WTC11 (cell line): Measurements from ENCODE around the gene COPS6. TPM values are rescaled to one million over a fixed set of nuclear protein-coding genes. Genes with fewer than 3 reads are reported as not detected.

Experiments
- ATAC-seq: fragments of 200-7000 bp; cut with Tn5 transposase; 2 replicates; pipeline ENCODE4 v1.10.0; 2021; ENCODE audit warnings: mild to moderate bottlenecking, moderate library complexity
- CTCF ChIA-PET: fragments of 300-600 bp; sonication (Branson Sonifier 250); formaldehyde crosslinking; loops from one replicate; lab custom pipeline; 2021; ENCODE audit warnings: antibody characterized with exemption; lab: Charles Lee
- POLR2A ChIA-PET: fragments of 350-600 bp; sonication (Branson Sonifier 250); formaldehyde crosslinking; loops from one replicate; lab custom pipeline; 2021; ENCODE audit warnings: antibody characterized with exemption; lab: Charles Lee
- DNase-seq: peaks from one replicate; pipeline ENCODE4 v3.0.0; 2021; ENCODE audit warnings: low spot score
- H3K27ac Mint-ChIP-seq: 2 replicates; pipeline ENCODE4 v1.8.0; 2021; ENCODE audit warnings: mixed read lengths
- H3K27me3 Mint-ChIP-seq: 2 replicates; pipeline ENCODE4 v1.8.0; 2021; ENCODE audit warnings: low read depth, mild to moderate bottlenecking, moderate library complexity, mixed read lengths
- H3K36me3 Mint-ChIP-seq: 2 replicates; pipeline ENCODE4 v1.8.0; 2021; ENCODE audit warnings: mixed read lengths
- H3K4me1 Mint-ChIP-seq: 2 replicates; pipeline ENCODE4 v1.8.0; 2022; ENCODE audit warnings: mixed read lengths
- H3K4me3 Mint-ChIP-seq: 2 replicates; pipeline ENCODE4 v1.8.0; 2021; ENCODE audit warnings: mild to moderate bottlenecking, moderate library complexity, mixed read lengths
- H3K9me3 Mint-ChIP-seq: 2 replicates; pipeline ENCODE4 v1.8.0; 2021; ENCODE audit warnings: mixed read lengths
- CBFB ChIP-seq: sonication (generic); formaldehyde crosslinking; IDR thresholded peaks from 2 replicates; pipeline ENCODE4 v1.8.1; 2022; ENCODE audit warnings: mild to moderate bottlenecking, low read depth, missing genetic modification reagents
- CDX4 ChIP-seq: fragments of 250-450 bp; sonication (Bioruptor Pico); IDR thresholded peaks from 2 replicates; pipeline ENCODE4 v1.9.0; 2021; ENCODE audit warnings: moderate library complexity, mild to moderate bottlenecking, inconsistent platforms, borderline replicate concordance
- CREB1 ChIP-seq: sonication (generic); formaldehyde crosslinking; IDR thresholded peaks from 2 replicates; pipeline ENCODE4 v1.8.0; 2023; ENCODE audit warnings: mild to moderate bottlenecking, missing genetic modification reagents
- E2F1 ChIP-seq: sonication (generic); formaldehyde crosslinking; IDR thresholded peaks from 2 replicates; pipeline ENCODE4 v1.8.0; 2022; ENCODE audit warnings: mild to moderate bottlenecking, missing genetic modification reagents
- E2F5 ChIP-seq: sonication (generic); formaldehyde crosslinking; IDR thresholded peaks from 2 replicates; pipeline ENCODE4 v1.8.1; 2022; ENCODE audit warnings: mild to moderate bottlenecking, moderate library complexity, missing genetic modification reagents
- FOXK1 ChIP-seq: sonication (generic); formaldehyde crosslinking; IDR thresholded peaks from 2 replicates; pipeline ENCODE4 v1.8.0; 2022; ENCODE audit warnings: mild to moderate bottlenecking, moderate library complexity, missing genetic modification reagents
- NFATC4 ChIP-seq: fragments of 250-450 bp; sonication (Bioruptor Pico); IDR thresholded peaks from 2 replicates; pipeline ENCODE4 v1.9.0; 2021; ENCODE audit warnings: mild to moderate bottlenecking
- NR2C2 ChIP-seq: sonication (generic); formaldehyde crosslinking; IDR thresholded peaks from 2 replicates; pipeline ENCODE4 v1.8.0; 2022; ENCODE audit warnings: mild to moderate bottlenecking, missing genetic modification reagents
- SP1 ChIP-seq: sonication (generic); formaldehyde crosslinking; conservative IDR thresholded peaks from 2 replicates; pipeline ENCODE4 v1.8.1; 2022; ENCODE audit warnings: missing genetic modification reagents
- STAT6 ChIP-seq: sonication (generic); formaldehyde crosslinking; conservative IDR thresholded peaks from 2 replicates; pipeline ENCODE4 v1.8.1; 2023; ENCODE audit warnings: mild to moderate bottlenecking, low read depth, missing genetic modification reagents, moderate library complexity
- ZNF317 ChIP-seq: sonication (generic); formaldehyde crosslinking; IDR thresholded peaks from 2 replicates; pipeline ENCODE4 v1.8.1; 2023; ENCODE audit warnings: low read depth, mild to moderate bottlenecking, moderate library complexity, missing genetic modification reagents, borderline replicate concordance
- ZNF423 ChIP-seq: fragments of 250-450 bp; sonication (Bioruptor Pico); IDR thresholded peaks from 2 replicates; pipeline ENCODE4 v2.1.2; 2022; ENCODE audit warnings: mild to moderate bottlenecking, moderate library complexity
- total RNA-seq: library from RNA; stranded (reverse); gene quantifications from 3 replicates; pipeline ENCODE4 v1.2.3, GENCODE V29; 2021
- TF ChIP-seq, protein P1 (sequence below): fragments of 250-450 bp; sonication (Bioruptor Pico); IDR thresholded peaks from 2 replicates; pipeline ENCODE4 v1.8.0; 2021; ENCODE audit warnings: mild to moderate bottlenecking
- TF ChIP-seq, protein P2 (sequence below): sonication (generic); formaldehyde crosslinking; IDR thresholded peaks from 2 replicates; pipeline ENCODE4 v1.8.0; 2023; ENCODE audit warnings: mild to moderate bottlenecking, missing genetic modification reagents

COPS6 gene
- total RNA-seq, 1 experiment from 2014 or later: 118 TPM

DNA sequence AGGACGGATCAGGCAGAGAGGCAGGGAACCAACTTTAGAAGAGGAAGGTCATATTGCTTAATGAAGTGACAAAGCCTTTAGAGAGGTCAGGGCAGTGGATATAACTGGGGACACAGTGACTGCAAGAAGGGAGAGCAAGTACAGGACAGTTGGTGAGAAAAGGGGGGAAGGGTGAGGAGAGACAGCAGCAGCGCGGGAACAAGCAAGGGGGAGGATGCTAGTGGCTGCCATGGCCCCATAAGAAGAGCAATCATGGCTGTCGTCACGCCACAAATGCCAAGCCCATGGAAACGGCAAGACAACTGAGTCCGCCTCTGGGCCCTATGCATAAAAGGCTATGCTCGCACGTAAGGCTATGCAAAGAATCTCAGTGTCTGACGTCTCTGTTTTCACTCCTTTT lies 16.3 kb upstream of the COPS6 start:
- CTCF ChIA-PET: no interaction called here
- peaks cover 57% of the 10 kb centered on the region for H3K9me3 Mint-ChIP-seq
- POLR2A ChIA-PET: no interaction called here
- TF ChIP-seq CBFB (CRISPR knock-in tag): no peak
- no peak for TF ChIP-seq ZNF317
- TF ChIP-seq, protein P1, sequence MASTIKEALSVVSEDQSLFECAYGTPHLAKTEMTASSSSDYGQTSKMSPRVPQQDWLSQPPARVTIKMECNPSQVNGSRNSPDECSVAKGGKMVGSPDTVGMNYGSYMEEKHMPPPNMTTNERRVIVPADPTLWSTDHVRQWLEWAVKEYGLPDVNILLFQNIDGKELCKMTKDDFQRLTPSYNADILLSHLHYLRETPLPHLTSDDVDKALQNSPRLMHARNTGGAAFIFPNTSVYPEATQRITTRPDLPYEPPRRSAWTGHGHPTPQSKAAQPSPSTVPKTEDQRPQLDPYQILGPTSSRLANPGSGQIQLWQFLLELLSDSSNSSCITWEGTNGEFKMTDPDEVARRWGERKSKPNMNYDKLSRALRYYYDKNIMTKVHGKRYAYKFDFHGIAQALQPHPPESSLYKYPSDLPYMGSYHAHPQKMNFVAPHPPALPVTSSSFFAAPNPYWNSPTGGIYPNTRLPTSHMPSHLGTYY (CRISPR knock-in tag): no peak
- no peak for TF ChIP-seq SP1
- TF ChIP-seq FOXK1 (CRISPR knock-in tag): no peak
- no peak for TF ChIP-seq ZNF423 (CRISPR knock-in tag)
- TF ChIP-seq E2F1: no peak
- no peak for TF ChIP-seq E2F5 (CRISPR knock-in tag)
- TF ChIP-seq, protein P2, sequence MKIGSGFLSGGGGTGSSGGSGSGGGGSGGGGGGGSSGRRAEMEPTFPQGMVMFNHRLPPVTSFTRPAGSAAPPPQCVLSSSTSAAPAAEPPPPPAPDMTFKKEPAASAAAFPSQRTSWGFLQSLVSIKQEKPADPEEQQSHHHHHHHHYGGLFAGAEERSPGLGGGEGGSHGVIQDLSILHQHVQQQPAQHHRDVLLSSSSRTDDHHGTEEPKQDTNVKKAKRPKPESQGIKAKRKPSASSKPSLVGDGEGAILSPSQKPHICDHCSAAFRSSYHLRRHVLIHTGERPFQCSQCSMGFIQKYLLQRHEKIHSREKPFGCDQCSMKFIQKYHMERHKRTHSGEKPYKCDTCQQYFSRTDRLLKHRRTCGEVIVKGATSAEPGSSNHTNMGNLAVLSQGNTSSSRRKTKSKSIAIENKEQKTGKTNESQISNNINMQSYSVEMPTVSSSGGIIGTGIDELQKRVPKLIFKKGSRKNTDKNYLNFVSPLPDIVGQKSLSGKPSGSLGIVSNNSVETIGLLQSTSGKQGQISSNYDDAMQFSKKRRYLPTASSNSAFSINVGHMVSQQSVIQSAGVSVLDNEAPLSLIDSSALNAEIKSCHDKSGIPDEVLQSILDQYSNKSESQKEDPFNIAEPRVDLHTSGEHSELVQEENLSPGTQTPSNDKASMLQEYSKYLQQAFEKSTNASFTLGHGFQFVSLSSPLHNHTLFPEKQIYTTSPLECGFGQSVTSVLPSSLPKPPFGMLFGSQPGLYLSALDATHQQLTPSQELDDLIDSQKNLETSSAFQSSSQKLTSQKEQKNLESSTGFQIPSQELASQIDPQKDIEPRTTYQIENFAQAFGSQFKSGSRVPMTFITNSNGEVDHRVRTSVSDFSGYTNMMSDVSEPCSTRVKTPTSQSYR (CRISPR knock-in tag): no peak
- TF ChIP-seq CREB1: no peak
- no peak for ATAC-seq
- peaks cover 13% of the 10 kb centered on the region for H3K27me3 Mint-ChIP-seq
- H3K36me3 Mint-ChIP-seq: peaks cover 84% of the 10 kb centered on the region
- no peak overlapping the region for H3K4me3 Mint-ChIP-seq
- DNase-seq: no peak
- H3K27ac Mint-ChIP-seq: no peak overlapping the region
- H3K4me1 Mint-ChIP-seq: no peaks in the 10 kb centered on the region

DNA sequence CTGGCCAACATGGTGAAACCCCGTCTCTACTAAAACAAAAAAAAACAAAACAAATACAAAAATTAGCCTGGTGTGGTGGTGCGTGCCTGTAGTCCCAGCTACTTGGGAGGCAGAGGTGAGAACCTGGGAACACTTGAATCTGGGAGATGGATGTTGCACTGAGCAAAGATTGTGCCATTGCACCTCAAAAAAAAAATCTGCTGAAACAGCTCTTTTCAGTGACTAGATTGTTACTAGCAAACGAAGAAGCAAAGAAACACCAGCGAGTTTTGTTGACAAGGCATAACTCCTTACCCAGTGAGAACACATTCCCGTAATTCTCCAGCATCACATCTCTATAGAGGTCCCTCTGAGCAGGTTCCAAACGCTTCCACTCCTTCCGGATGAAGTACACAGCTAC lies 13.9 kb upstream of the COPS6 start:
- no peak for DNase-seq
- ChIA-PET POLR2A (no interaction called here), CTCF (interaction anchor here (1.1 kb wide), 1 partner anchor 84 kb away, joined by 3 read pairs; no protein-coding TSS in a partner anchor)
- Mint-ChIP-seq H3K27me3 (peaks cover 13% of the 10 kb centered on the region), H3K27ac (no peak overlapping the region), H3K36me3 (peaks cover 94% of the 10 kb centered on the region), H3K9me3 (peaks cover 54% of the 10 kb centered on the region), H3K4me3 (no peak overlapping the region), H3K4me1 (peaks cover 3% of the 10 kb centered on the region; the same call in 1 of the 2 replicates)
- TF ChIP-seq NR2C2 (CRISPR knock-in tag): no peak
- no peak for TF ChIP-seq CDX4 (CRISPR knock-in tag)
- no peak for TF ChIP-seq NFATC4 (CRISPR knock-in tag)
- TF ChIP-seq STAT6 (CRISPR knock-in tag): no peak
- no peak for ATAC-seq
